K562 (cell line): Measurements from ENCODE around the gene C6orf47. TPM values are rescaled to one million over a fixed set of nuclear protein-coding genes. Genes with fewer than 3 reads are reported as not detected.
A peak's percentile ranks its signal among the peaks of the same experiment; 100 is the strongest.

ENCODE experiments used
- ADNP ChIP-seq: fragments of 200-800 bp; sonication (Bioruptor generic); IDR thresholded peaks from 2 replicates; pipeline ENCODE4 v1.6.1; 2016; ENCODE audit warnings: missing genetic modification characterization, missing compliant biosample characterization
- ATF7 ChIP-seq: fragments of 450-650 bp; IDR thresholded peaks from 2 replicates; pipeline ENCODE4 v1.7.1; 2014; ENCODE audit warnings: mild to moderate bottlenecking, moderate library complexity
- BHLHE40 ChIP-seq: IDR thresholded peaks from 2 replicates; pipeline ENCODE4 v1.6.1; 2011; ENCODE audit warnings: low read length, improper control_type of control experiment
- C11orf30 ChIP-seq: fragments of 450-650 bp; IDR thresholded peaks from 2 replicates; pipeline ENCODE4 v1.6.1; 2016; ENCODE audit warnings: low read depth, mild to moderate bottlenecking
- GATAD2A ChIP-seq: fragments of 450-650 bp; IDR thresholded peaks from 2 replicates; pipeline ENCODE4 v1.6.1; 2017
- KAT7 ChIP-seq: sonication (generic); formaldehyde crosslinking; IDR thresholded peaks from 2 replicates; pipeline ENCODE4 v1.8.0; 2022; ENCODE audit warnings: missing genetic modification reagents, mild to moderate bottlenecking, borderline replicate concordance
- MAZ ChIP-seq, 2 experiments: fragments of 450-650 bp in 1 of 2; sonication (generic) in 1 of 2; formaldehyde crosslinking; IDR thresholded peaks in 1 of 2; conservative IDR thresholded peaks in 1 of 2; 2 replicates each; pipeline versions ENCODE4 v1.4.0 to v1.5.0; 2020; ENCODE audit warnings: mild to moderate bottlenecking in 1 of 2, missing genetic modification reagents in 1 of 2
- MEF2A ChIP-seq: IDR thresholded peaks from 2 replicates; pipeline ENCODE4 v1.6.1; 2011; ENCODE audit warnings: low read depth, mild to moderate bottlenecking, low read length, moderate library complexity; ENCODE audit not compliant: control insufficient read depth
- MTA3 ChIP-seq: fragments of 450-650 bp; formaldehyde crosslinking; IDR thresholded peaks from 2 replicates; pipeline ENCODE4 v1.6.1; 2017; ENCODE audit warnings: mild to moderate bottlenecking, borderline replicate concordance
- NBN ChIP-seq: fragments of 450-650 bp; IDR thresholded peaks from 2 replicates; pipeline ENCODE4 v1.6.1; 2016; ENCODE audit warnings: low read depth, mild to moderate bottlenecking
- NFRKB ChIP-seq: fragments of 450-650 bp; IDR thresholded peaks from 2 replicates; pipeline ENCODE4 v1.6.1; 2016; ENCODE audit warnings: low read depth
- RBM25 ChIP-seq: fragments of 200-400 bp; formaldehyde crosslinking; IDR thresholded peaks from 2 replicates; pipeline ENCODE4 v1.6.1; 2018; ENCODE audit warnings: low read length, low read depth, moderate library complexity; ENCODE audit not compliant: severe bottlenecking
- RBM39 ChIP-seq: fragments of 200-400 bp; formaldehyde crosslinking; optimal IDR thresholded peaks from 2 replicates; pipeline ENCODE3; 2018; ENCODE audit warnings: low read depth, low read length
- RUNX1 ChIP-seq: sonication (generic); IDR thresholded peaks from 2 replicates; pipeline ENCODE4 v1.6.1; 2016; ENCODE audit warnings: antibody characterized with exemption, low read depth
- TBL1XR1 ChIP-seq, 2 experiments: IDR thresholded peaks; 2 replicates each; pipeline ENCODE4 v1.6.1; 2012; ENCODE audit warnings: improper control_type of control experiment in 2 of 2, low read length in 2 of 2, mild to moderate bottlenecking in 1 of 2
- ZBTB7A ChIP-seq: IDR thresholded peaks from 2 replicates; pipeline ENCODE4 v1.6.1; 2011; ENCODE audit warnings: low read depth, mild to moderate bottlenecking, low read length, moderate library complexity, borderline replicate concordance; ENCODE audit not compliant: control insufficient read depth
- ZFP1 ChIP-seq: fragments of 450-650 bp; formaldehyde crosslinking; IDR thresholded peaks from 2 replicates; pipeline ENCODE4 v1.4.0; 2020; ENCODE audit warnings: mild to moderate bottlenecking, mixed read lengths
- ZKSCAN1 ChIP-seq: fragments of 150-350 bp; IDR thresholded peaks from 2 replicates; pipeline ENCODE4 v1.6.1; 2016; ENCODE audit warnings: low read depth, low read length
- polyA plus RNA-seq, 8 experiments: library from polyadenylated mRNA; depleted of rRNA in 4 of 8; stranded (reverse) in 5 of 8; unstranded in 3 of 8; fragments of >200 nt; fragmentation: Nextera tagmentation in 2 of 8; fragmentation: Illumina TruSeq in 1 of 8; extraction: Ambion mirVana in 2 of 8; extraction: Trizol in 1 of 8; gene quantifications; 2 replicates each; pipeline versions ENCODE4 v1.2.1 to v1.2.3, GENCODE V29; 2011 to 2014; ENCODE audit warnings: inconsistent platforms in 1 of 8, missing spikeins in 1 of 8
- total RNA-seq, 7 experiments: library from RNA; depleted of rRNA in 6 of 7; stranded (reverse); fragments of >200 nt in 6 of 7; fragmentation: Illumina TruSeq in 2 of 7; extraction: Trizol in 2 of 7; gene quantifications; 2 replicates each; pipeline versions ENCODE4 v1.2.1 to v1.2.3, GENCODE V29; 2011 to 2021; ENCODE audit warnings: low replicate concordance in 1 of 7
- TF ChIP-seq, protein P1 (sequence below): fragments of 450-650 bp; IDR thresholded peaks from 2 replicates; pipeline ENCODE4 v1.6.1; 2016; ENCODE audit warnings: missing biosample characterization, missing genetic modification characterization
- TF ChIP-seq, protein P2 (sequence below): fragments of 150-350 bp; conservative IDR thresholded peaks from 2 replicates; pipeline ENCODE4 v1.6.1; 2014; ENCODE audit warnings: low read length
- TF ChIP-seq, protein P3 (sequence below): sonication (generic); formaldehyde crosslinking; IDR thresholded peaks from 2 replicates; pipeline ENCODE4 v1.8.0; 2023; ENCODE audit warnings: mild to moderate bottlenecking, missing genetic modification reagents
- TF ChIP-seq, protein P4 (sequence below): fragments of 250-450 bp; sonication (Bioruptor Pico); IDR thresholded peaks from 2 replicates; pipeline ENCODE4 v1.5.0; 2021
- TF ChIP-seq, protein P5 (sequence below): fragments of 450-650 bp; formaldehyde crosslinking; IDR thresholded peaks from 2 replicates; pipeline ENCODE4 v1.4.0; 2022; ENCODE audit warnings: missing genetic modification characterization

The C6orf47 gene
- total and polyA plus RNA-seq, 9 of the 15 experiments (the other 6 are each of a cell fraction or from before 2014, with no cell fraction given), result 0.14 to 43.8 (median 27.0) TPM

DNA sequence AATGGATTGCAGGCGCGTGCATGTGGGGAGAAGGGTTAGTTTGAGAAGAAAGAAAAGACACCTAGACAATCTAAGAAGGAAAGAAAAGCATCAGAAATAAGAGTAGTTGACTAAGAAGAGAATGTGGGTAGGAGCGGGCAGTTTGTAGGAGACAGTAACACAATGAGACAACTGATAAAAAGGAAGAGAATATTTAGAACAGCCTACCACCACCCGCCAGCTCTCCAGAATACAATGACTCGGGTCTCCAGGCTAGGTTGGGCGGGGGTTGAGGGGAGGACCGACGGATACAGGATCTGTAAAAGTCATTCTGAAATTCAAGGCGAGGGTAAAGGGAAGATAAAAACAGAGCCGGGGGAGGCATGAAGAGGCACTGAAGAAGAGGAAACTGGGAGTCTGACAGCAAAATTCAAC, 41.8 kb upstream of the C6orf47 start (continued):
- TF ChIP-seq KAT7 (CRISPR knock-in tag) (peak; percentile 23; the same call in 1 of the 2 replicates), RBM39 (no peak), BHLHE40 (no peak), ZBTB7A (no peak), ZFP1 (CRISPR knock-in tag) (no peak), TBL1XR1 (IDR thresholded peaks at IDR 0.05; ENCODE audit: low read length in 2 of 2) (no peak), ADNP (no peak), RUNX1 (no peak), NFRKB (0 out of 2 replicates have a peak, but pooled peaks have one; percentile 7), RBM25 (no peak), MTA3 (no peak), C11orf30 (0 out of 2 replicates have a peak, but pooled peaks have one; percentile 4), MEF2A (no peak), ATF7 (no peak), MAZ (CRISPR knock-in tag; conservative IDR thresholded peaks at IDR 0.05 in 1 of 2, IDR thresholded peaks at IDR 0.05 in 1 of 2) (no peak), GATAD2A (0 out of 2 replicates have a peak, but pooled peaks have one; percentile 65), NBN (peak; percentile 29; the same call in 1 of the 2 replicates), ZKSCAN1 (no peak)
- TF ChIP-seq, protein P1, sequence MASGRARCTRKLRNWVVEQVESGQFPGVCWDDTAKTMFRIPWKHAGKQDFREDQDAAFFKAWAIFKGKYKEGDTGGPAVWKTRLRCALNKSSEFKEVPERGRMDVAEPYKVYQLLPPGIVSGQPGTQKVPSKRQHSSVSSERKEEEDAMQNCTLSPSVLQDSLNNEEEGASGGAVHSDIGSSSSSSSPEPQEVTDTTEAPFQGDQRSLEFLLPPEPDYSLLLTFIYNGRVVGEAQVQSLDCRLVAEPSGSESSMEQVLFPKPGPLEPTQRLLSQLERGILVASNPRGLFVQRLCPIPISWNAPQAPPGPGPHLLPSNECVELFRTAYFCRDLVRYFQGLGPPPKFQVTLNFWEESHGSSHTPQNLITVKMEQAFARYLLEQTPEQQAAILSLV (tag), result no peak
- TF ChIP-seq, protein P2, sequence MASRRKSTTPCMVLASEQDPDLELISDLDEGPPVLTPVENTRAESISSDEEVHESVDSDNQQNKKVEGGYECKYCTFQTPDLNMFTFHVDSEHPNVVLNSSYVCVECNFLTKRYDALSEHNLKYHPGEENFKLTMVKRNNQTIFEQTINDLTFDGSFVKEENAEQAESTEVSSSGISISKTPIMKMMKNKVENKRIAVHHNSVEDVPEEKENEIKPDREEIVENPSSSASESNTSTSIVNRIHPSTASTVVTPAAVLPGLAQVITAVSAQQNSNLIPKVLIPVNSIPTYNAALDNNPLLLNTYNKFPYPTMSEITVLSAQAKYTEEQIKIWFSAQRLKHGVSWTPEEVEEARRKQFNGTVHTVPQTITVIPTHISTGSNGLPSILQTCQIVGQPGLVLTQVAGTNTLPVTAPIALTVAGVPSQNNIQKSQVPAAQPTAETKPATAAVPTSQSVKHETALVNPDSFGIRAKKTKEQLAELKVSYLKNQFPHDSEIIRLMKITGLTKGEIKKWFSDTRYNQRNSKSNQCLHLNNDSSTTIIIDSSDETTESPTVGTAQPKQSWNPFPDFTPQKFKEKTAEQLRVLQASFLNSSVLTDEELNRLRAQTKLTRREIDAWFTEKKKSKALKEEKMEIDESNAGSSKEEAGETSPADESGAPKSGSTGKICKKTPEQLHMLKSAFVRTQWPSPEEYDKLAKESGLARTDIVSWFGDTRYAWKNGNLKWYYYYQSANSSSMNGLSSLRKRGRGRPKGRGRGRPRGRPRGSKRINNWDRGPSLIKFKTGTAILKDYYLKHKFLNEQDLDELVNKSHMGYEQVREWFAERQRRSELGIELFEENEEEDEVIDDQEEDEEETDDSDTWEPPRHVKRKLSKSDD, result no peak
- TF ChIP-seq, protein P3, sequence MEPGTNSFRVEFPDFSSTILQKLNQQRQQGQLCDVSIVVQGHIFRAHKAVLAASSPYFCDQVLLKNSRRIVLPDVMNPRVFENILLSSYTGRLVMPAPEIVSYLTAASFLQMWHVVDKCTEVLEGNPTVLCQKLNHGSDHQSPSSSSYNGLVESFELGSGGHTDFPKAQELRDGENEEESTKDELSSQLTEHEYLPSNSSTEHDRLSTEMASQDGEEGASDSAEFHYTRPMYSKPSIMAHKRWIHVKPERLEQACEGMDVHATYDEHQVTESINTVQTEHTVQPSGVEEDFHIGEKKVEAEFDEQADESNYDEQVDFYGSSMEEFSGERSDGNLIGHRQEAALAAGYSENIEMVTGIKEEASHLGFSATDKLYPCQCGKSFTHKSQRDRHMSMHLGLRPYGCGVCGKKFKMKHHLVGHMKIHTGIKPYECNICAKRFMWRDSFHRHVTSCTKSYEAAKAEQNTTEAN (CRISPR knock-in tag), result no peak
- TF ChIP-seq, protein P4, sequence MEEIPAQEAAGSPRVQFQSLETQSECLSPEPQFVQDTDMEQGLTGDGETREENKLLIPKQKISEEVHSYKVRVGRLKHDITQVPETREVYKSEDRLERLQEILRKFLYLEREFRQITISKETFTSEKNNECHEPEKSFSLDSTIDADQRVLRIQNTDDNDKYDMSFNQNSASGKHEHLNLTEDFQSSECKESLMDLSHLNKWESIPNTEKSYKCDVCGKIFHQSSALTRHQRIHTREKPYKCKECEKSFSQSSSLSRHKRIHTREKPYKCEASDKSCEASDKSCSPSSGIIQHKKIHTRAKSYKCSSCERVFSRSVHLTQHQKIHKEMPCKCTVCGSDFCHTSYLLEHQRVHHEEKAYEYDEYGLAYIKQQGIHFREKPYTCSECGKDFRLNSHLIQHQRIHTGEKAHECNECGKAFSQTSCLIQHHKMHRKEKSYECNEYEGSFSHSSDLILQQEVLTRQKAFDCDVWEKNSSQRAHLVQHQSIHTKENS (CRISPR knock-in tag), result no peak
- TF ChIP-seq, protein P5, sequence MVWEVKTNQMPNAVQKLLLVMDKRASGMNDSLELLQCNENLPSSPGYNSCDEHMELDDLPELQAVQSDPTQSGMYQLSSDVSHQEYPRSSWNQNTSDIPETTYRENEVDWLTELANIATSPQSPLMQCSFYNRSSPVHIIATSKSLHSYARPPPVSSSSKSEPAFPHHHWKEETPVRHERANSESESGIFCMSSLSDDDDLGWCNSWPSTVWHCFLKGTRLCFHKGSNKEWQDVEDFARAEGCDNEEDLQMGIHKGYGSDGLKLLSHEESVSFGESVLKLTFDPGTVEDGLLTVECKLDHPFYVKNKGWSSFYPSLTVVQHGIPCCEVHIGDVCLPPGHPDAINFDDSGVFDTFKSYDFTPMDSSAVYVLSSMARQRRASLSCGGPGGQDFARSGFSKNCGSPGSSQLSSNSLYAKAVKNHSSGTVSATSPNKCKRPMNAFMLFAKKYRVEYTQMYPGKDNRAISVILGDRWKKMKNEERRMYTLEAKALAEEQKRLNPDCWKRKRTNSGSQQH, result no peak
